C4-2B (cell line): Measurements from ENCODE around the gene IFIH1.

Experiments
- ZFX ChIP-seq: fragments of 450-650 bp; IDR thresholded peaks from 2 replicates; pipeline ENCODE4 v1.6.1; 2017
- TF ChIP-seq, protein P1 (sequence below): fragments of 450-650 bp; conservative IDR thresholded peaks from 2 replicates; pipeline ENCODE4 v1.5.1; 2017; ENCODE audit warnings: mild to moderate bottlenecking

DNA sequence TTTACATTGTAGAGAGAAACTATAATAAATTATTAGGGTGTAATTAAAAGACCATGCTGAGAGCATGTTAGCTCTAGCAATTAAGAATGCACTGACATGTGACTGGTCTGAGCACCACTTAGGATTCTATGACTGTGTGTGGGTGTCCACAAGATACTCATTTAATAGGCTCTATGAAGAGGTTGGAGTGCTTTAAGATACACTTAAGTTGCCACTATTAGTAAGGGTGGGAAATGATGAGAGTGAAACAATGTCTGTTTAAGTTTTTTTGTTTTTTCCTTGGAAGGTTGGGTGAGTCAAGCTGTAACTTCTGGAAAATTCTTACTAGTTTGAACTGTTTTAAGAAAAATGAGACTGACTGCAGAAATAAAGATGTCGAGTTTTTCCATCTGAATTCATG is 73.4 kb downstream of the IFIH1 start:
- TF ChIP-seq, protein P1, sequence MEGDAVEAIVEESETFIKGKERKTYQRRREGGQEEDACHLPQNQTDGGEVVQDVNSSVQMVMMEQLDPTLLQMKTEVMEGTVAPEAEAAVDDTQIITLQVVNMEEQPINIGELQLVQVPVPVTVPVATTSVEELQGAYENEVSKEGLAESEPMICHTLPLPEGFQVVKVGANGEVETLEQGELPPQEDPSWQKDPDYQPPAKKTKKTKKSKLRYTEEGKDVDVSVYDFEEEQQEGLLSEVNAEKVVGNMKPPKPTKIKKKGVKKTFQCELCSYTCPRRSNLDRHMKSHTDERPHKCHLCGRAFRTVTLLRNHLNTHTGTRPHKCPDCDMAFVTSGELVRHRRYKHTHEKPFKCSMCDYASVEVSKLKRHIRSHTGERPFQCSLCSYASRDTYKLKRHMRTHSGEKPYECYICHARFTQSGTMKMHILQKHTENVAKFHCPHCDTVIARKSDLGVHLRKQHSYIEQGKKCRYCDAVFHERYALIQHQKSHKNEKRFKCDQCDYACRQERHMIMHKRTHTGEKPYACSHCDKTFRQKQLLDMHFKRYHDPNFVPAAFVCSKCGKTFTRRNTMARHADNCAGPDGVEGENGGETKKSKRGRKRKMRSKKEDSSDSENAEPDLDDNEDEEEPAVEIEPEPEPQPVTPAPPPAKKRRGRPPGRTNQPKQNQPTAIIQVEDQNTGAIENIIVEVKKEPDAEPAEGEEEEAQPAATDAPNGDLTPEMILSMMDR, result no peak
- TF ChIP-seq ZFX, result no peak
